Stimulated activated CD4-positive, alpha-beta T cell treated with anti-CD3 and anti-CD28 coated beads, Interleukin-12 subunit alpha, Interleukin-12 subunit beta, amount 100 ng/mL, for 24 hours (primary cell): ENCODE data around the gene LIN9.
A peak's percentile ranks its signal among the peaks of the same experiment; 100 is the strongest.

Experiments used
- DNase-seq, 2 experiments: peaks; one replicate each; pipeline ENCODE4 v3.0.0-alpha.2; 2020; ENCODE audit warnings: low read depth in 2 of 2

Gene LIN9

GRCh38 chr1:226322986-226323385 is 14.0 kb upstream of the LIN9 start:
- no peak for DNase-seq

- no peak for DNase-seq
Measured at GRCh38 chr1:226320930-226321329, 12.0 kb upstream of the LIN9 start.

- DNase-seq = no peak
Measured at GRCh38 chr1:226318471-226318870, 9.5 kb upstream of the LIN9 start.

GRCh38 chr1:226314055-226314454 is 5.1 kb upstream of the LIN9 start:
- DNase-seq = no peak

- no peak for DNase-seq
Measured at GRCh38 chr1:226312065-226312464, 3.1 kb upstream of the LIN9 start.

GRCh38 chr1:226311376-226311775 is 2.4 kb upstream of the LIN9 start:
- no peak for DNase-seq

- DNase-seq = no peak
Measured at GRCh38 chr1:226310637-226311195, 1.8 kb upstream of the LIN9 start.

- no peak for DNase-seq
Measured at GRCh38 chr1:226310245-226310540, 1.2 kb upstream of the LIN9 start.

- peak; percentile 26 to 31 for DNase-seq
Measured at GRCh38 chr1:226309398-226310244, 657 bp upstream of the LIN9 start.

GRCh38 chr1:226308166-226308722 is 720 bp downstream of the LIN9 start:
- peak; percentile 7 to 24 for DNase-seq

- DNase-seq = no peak
Measured at GRCh38 chr1:226306425-226306824, 2.5 kb downstream of the LIN9 start.

- DNase-seq = no peak
Measured at GRCh38 chr1:226305184-226305583, 3.8 kb downstream of the LIN9 start.

- no peak for DNase-seq
Measured at GRCh38 chr1:226304291-226304955, 4.5 kb downstream of the LIN9 start.

GRCh38 chr1:226302731-226303130 is 6.2 kb downstream of the LIN9 start:
- DNase-seq = no peak

- no peak for DNase-seq
Measured at GRCh38 chr1:226296911-226297310, 12.1 kb downstream of the LIN9 start.

- no peak for DNase-seq
Measured at GRCh38 chr1:226293553-226293920, 15.4 kb downstream of the LIN9 start.

GRCh38 chr1:226292874-226293552 is 16.0 kb downstream of the LIN9 start:
- DNase-seq = no peak

- no peak for DNase-seq
Measured at GRCh38 chr1:226287587-226287986, 21.4 kb downstream of the LIN9 start.

GRCh38 chr1:226281058-226281457 is 27.9 kb downstream of the LIN9 start:
- DNase-seq = no peak

- no peak for DNase-seq
Measured at GRCh38 chr1:226279498-226279897, 29.5 kb downstream of the LIN9 start.

GRCh38 chr1:226277897-226278296 is 31.1 kb downstream of the LIN9 start:
- DNase-seq = no peak

- no peak for DNase-seq
Measured at GRCh38 chr1:226276987-226277386, 32.0 kb downstream of the LIN9 start.
